OCI-M2 (cell line): Measurements from ENCODE around the gene AACS.

Source experiments
- DNase-seq: peaks from one replicate; lab custom pipeline; 2025; ENCODE audit not compliant: unreplicated experiment; lab: John Stamatoyannopoulos, UW

AACS gene

DNA sequence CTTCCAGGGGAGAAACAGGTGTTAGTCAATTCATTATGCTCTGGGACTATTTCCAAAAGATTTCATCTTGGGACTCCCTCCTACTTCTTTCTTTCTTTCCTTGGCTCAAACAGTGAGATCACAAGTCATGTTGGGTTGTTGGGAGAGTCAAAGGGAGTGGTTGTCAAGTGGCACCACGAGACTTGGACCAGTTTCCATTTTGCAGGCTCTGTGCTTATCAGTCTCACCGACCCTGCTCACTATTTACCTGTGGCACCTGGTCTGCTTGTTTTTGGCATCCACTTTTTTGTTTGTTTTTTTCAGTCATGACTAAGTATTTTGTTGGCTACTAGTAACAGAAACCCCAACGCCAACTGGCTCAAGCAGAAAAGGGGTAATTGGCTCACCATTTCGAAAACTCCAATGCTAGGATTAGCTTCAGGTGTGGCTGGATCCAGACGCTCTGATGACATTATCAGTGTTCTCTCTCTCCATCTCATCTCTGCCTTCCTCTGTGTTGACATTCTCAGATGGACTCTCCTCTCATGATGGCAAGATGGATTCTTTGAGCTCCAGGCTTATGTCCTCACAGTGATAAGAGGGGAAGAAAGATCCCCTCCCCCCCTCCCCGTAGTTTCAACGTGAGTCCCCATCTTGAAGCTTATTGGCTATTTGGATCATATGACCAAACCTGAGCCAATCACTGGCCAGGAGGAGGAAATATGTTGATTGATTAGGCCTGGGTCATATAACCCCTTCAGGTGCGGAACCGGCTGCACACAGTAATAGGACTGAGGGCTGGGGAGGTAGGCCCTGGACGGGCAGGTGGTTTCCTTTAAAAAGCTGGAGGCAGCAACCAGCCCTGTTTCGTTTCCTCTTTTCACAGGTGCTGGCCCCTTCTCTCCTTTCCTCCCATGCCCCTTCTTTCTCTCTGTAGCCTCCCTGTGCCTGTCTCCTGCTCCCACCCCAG, 84.2 kb downstream of the AACS start:
- no peak for DNase-seq

DNA sequence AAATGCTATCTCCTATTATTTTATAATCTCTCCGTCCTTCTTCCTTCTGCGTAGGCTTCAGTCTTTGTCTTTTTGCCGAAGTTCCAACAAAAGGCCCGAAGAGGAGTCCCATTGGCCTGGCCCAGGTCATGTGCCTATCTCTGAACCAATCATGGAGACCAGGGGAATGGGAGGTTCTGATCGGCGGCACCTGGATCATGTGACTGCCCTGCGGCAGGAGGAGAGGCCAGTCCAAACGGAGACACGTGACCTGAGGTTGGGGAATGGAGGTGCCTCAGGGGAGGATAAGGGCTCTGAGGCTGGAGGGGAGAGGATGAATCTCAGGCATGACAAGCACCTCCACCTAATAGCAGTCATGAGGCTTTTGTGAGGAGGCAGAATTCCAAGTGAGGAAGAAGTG, 86.0 kb downstream of the AACS start:
- no peak for DNase-seq

DNA sequence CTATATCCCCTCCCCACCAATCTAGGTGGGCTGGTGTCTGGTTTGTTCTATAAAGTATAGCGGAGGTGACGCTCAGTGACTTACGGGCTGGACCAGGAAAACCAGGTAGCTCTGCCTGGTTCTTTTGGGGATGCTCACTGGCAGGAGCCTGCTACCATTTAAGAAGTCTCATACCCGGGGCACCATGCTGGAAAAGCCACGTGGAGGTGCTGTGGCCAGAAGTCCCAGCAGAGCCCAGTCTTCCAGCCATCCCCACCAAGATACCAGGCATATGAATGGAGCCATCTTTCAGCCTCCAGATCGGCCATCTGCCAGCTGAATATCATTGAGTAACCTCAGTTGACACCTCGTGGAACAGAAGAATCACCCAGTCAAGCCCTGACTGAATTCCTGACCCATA, 87.2 kb downstream of the AACS start:
- DNase-seq: no peak

DNA sequence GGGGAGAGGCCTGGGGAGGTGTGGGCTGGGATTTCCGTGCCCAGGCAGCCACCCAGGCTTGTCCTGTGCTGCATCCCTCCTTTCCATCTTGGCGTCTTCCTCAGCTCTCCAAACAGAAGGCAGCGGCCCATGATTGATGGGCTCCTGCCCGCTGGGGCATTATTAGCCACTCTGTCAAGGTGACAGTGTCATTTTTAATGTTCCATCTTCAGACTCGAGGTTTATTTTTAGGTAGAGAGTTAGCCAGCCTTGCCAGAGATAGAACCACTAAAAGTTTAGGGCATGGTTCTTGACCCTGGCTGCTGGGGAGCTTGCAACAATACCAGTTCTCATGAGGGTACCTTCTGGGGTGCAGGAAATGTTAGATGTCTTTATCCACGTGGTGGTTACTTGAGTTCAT, 90.1 kb downstream of the AACS start:
- no peak for DNase-seq

DNA sequence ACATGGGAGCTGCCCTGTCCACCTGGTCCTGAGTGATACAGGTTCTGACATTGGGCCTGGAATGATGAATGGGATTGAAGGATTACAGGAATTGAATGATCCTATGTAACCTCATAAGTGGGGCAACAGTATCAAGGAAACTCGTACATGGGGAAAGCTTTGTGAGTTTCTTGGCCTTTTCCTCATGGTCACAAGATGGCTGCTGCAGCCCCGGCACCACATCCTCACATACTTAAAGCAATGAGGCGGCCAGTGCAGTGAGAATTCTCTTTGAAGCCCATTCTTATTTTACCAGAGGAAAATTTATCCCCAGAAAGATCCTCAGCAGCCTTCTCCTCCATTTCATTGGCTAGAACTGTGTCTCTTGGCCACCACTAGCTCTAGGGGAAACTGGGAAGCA, 91.9 kb downstream of the AACS start:
- no peak for DNase-seq

DNA sequence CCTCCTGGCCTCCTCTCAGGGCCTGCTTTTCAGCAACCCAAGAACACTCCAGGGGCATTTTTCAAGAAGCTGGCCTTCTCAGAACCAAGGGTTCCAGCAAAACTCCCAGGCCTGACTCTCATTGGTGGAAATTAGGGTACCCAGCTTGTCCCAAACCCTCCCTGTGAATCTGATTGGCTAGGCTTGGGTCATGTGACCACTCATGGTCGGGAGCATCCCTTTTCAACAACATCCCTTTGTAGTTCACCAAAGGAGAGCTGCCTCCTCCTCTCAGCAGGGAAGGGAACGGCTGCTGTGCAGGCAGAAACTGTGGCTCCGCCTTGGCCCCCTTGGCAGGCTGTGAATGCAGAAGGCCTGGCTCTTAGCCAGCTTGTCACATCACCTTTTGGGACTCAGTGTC, 94.5 kb downstream of the AACS start:
- DNase-seq: no peak

DNA sequence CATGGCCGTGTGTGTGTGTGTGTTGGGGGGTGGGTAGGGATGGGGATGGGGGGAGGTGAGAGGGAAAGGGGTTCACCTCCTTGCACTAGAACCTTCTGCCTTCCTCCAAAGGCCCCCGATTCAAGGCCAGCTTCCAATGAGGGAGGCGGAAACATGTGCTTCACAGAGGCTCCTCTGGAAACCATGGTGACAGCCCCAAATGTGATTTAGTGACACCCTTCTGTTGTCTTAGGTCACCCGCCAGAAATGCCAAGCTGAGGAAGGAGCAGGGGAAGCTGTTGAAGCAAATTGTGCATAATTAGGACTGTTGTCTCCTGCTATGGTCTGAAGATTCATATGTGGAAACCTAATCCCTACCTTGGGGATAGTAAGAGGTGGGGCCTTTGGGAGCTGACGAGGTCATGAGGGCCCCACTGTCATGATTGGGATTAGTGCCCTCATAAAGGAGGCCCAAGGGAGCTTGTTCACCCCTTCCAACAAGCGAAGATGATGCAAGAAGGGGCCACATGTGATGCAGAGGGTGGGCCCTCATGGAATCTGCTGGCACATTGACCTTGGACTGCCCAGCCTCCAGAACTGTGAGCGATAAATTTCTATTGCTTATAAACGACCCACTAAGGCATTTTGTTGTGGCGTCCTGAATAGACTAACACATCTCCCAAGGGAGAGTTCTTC, 95.2 kb downstream of the AACS start:
- DNase-seq: no peak

DNA sequence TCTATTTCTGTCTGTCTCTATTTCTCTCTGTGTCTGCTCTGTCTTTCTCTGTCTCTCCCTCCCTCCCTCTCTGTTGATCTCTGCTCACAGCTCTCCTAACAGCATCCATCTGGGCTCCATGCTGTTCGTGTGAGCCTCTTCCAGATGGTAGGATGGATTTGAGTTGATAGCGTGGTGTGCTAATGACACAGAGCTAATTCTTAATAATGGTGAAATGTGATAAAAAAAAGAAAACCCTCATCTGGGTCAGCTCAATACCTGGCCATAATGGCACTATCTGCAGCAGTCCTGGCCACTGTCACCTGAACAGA, 96.4 kb downstream of the AACS start:
- no peak for DNase-seq

DNA sequence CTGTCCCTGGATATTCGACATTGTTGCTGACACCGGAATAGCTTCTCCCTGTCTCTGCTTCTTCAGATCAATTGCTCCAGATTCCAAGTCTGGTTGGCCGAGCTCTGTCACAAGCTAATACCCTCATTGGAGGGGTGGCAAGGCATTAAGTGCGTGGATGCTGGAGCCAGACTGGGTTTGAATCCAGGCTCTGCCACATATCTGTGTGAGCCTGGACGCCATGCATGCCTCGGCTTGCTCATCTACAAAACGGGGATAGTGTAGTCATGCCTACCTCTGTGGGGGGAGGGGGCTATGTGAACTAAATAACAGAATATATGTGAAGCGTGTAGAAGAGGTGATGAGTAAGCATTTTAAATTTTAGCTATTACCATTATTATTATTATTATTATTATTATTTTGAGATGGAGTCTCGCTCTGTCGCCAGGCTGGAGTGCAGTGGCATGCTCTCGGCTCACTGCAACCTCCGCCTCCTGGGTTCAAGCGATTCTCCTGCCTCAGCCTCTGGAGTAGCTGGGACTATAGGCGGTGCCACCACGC, 97.3 kb downstream of the AACS start:
- DNase-seq: no peak

DNA sequence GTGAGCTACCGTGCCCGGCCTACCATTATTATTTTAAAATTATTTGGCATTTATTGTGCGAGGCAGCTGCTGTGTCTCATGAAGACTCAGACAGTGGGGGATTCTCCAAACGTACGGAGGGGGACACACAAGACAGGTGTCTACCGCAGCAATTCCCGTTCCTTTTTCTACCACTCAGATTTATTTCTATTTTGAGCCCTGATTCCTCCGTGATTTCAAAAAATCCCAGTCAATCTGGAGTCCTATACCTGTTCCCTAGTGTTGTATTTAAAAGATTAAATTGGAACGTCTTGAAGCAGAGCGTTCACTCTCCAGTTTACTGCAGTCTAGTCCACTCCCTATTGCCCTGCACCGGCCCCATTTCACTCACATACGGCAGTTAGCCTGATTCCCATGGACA, 97.9 kb downstream of the AACS start:
- no peak for DNase-seq

DNA sequence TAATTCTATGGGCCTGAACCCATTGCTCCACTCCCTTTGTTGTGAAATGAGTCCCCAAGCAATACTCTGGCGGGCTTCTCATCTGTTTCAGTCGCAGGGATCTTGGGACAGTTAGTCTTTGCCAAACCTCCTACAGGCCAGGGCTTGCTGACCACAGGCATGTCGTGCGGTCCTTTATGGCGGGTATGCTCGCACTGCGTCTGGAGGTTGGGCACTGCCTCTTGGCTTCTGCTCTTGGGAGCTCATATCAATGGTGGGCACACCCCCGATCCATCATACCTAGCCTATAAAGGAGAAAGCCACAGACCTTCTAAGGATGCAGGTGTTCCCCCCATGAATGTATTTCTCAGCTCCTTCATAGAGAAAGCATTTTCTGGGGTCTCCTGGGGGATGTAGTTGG, 99.3 kb downstream of the AACS start:
- no peak for DNase-seq

DNA sequence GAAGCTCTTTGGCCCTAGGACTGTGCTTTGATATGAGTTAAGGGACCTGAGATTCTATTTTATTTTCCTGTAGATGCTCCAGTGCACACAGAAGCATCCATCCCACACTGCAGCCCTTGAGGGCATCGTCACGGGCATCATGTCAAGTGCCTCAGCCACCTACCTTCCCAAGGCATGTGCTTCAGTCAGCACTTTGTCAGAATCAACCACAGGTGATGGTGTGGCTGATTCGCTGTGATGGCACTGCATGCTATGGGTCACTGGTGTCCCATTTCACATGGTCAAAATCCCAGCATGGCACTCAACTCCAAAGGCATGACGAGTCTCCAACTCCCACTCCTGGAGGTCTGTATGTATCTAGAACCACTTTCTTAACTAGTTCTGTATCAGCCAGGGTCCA, 100.8 kb downstream of the AACS start:
- DNase-seq: no peak

DNA sequence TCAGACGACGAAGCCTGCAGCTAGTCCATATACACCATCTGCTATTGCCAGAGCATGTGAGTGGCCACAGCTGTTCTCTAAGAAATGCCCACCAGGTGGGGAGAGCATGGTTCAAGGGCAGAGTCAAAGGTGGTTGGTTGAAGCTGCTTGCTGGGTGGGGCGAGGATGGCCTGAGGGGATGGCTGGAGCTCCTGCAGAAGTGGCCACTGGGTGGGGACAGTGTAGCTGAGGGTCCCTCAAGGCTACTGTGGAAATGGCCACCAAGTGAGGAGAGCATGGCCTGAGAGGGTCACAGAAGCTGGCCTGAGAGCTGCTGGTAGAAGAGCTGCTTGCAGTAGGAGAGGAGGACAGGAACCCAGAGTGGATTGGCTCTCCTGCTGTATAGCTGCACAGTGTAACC, 102.4 kb downstream of the AACS start:
- DNase-seq: no peak

DNA sequence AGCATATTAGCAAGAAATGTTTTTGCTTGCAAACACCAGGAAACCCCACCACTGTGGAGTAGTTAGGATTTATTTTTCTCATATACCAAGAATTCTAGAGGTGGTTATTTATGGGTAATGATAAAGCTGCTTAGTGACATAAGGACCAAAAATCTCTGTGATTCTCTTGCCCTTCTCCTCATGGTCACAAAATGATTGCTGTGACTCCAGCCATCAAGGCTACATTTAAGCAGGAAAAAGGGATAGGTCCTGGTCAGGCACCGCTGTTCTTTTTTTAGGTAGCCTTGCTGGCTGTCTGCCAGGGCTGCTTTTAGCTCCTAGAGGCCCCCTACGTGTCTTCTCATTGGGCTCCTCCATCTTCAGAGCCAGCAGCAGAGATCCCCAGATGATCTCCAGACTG, 104.2 kb downstream of the AACS start:
- DNase-seq: no peak

DNA sequence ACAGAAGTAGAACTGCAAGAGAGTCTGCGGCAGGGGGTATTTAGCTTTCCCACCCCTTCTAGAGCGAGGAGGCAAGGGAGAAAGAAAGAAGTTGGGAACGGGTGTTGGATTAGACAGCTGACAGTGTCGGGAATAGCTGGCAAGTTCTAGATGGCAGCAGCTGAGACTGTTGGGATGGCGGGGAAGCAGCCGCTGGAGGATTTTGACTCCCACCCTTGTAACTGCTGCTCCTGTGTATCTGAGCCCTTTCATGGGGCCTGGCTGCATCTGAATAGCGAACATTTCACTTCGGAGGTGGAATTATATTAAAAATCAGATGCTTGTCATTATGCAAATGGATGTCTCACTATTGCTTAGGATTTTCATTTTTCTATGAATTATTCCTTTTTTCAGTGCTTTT, 104.6 kb downstream of the AACS start:
- no peak for DNase-seq

DNA sequence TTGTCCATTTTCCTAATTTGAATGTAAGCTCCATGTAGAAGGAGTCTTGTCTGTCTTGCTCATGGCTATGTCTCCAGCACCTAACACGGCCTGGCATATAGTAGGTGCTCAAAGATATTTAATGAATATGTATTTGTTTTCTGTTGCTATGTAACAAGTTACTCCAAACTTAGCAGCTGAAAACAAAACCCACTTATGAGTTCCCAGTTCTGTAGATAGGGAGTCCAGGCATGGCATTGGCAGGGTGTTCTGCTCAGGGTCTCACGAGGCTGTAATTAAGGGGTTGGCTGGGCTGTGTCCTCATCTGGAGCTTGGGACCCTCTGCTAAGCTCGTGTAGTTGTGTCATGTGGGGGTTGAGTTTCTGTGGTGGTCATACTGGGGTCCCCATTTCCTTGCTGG, 106.0 kb downstream of the AACS start:
- no peak for DNase-seq

DNA sequence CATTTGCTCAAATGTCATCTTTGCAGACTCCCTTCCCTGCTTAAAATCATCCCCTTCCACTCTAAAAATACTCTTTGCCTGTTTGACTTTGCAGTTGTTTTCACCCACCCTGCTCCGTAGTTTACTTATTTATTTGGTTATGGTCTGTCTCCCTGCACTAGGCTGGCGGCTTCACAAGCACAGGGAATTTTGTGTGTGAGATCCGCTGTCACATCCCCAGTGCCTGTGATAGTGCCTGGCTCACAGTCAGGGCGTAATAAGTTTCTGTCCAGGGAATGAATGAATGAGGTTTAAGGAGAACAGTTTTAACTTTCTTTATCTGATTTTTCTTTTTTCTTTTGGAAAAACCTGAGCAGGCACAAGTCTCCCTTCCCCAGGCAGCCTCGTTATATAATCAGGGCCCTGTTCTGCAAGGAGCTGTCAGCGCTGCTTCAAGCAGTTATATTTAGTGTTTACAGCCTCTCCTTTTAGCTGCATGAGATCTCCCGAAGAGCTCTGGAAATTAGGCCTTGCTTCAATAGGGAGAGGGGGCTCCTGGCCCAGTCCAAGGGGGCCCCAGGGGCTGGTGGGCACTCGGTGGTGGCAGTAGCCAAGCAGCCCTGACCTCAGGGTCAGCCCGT, 107.1 kb downstream of the AACS start:
- DNase-seq: no peak

DNA sequence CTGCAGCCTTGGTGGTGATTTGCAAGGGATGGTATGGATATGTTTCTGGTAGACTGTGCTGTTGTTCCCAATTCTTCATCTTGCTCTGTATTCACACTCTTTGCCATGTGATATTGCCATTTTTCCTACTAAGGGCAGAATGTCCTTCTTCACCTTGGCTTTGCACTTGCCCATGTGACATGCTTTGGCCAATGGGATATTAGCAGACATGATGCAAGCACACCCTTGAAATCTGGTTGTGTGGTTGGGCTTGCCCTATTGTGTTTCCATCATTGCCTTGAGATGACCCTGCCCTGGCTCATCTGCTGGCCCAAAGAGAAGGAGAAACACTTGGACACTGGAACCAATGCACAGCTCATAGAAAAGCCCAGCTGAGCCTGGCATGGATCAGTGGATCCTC, 110.3 kb downstream of the AACS start:
- DNase-seq: no peak

DNA sequence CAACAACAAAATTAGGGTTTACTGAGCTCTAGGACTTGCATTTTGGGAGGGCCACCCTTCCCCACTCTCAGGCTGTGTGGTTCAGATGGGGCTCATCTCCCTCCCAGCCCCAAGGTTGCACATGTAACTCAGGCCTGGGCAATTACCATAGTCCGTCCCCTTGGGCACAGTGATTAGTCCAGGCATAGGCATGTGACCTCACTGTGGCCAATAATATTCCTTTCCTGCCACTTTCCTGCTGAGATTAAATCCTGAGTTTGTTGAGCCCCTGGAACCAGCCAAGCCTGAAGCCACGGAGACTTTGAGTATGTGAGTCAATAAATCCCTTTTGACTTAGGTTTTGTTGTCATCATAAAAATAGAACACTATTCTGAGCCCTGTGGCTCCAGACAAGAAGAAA, 113.0 kb downstream of the AACS start:
- DNase-seq: no peak

DNA sequence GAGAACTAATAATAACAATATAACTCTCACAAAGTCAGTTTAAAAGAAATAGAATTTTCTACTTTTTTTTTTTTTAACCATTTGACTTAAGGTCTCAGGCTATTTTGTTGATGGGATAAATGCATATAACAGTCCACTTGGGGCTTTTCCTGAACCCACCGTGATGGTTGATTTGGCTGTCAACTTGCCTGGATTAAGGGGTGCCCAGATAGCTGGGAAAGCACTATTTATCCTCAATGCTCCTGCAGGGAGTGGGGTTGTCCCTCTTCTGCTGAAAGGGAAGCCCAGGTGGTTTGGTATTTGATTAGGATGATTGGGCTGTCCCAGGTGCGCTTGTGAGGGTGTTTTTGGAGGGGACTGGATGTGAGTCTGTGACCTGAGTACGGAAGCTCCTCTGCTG, 114.9 kb downstream of the AACS start:
- no peak for DNase-seq

DNA sequence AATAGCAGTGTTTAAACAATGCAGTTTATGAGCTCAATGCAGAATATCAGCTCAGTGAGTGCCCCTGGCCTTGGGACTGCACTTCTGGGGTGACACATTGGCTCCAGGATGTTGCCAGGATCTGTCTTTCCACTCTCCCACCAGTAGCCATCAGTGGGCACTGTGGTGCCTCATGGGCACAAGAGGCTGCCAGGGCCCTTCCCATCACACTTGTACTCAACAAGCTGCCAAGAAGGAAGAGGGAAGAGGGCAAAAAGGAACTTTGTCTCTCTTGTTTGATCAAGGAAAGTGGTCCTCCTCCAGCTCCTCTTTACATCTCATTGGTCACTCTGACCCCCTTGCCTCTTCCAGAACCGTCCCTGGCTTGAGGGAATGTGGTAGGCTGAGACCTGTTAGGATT, 115.9 kb downstream of the AACS start:
- DNase-seq: no peak
